Measurements from ENCODE around the gene KCNN3.

The KCNN3 gene

DNA sequence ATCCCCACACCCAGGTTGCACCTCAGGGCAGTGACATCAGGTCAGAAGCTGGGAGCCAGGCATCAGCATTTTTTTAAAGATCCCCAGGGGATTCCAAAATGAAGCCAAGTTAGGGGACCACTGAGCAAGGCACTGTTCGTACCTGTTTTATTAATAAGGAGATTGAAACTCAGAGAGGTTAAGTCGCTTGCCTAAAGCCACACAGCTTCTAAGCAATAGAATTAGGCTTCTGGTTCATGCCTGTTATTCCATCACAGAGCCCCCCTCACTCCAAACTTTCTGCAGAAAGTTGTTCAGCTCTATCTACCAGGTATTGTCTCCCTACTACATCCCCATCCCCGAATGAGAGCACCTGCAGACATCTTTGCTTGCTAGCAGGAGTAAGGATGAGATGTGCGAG is 28.7 kb downstream of the KCNN3 start:
- ChIA-PET POLR2A (no interaction called here), CTCF (interaction anchor here (1.0 kb wide), 1 partner anchor 16 kb away, joined by 3 read pairs; no protein-coding TSS in a partner anchor)
- no peak for TF ChIP-seq CTCF (IDR thresholded peaks at IDR 0.05; ENCODE audit: control extremely low read depth, extremely low read depth, low read depth, missing control alignments)
- DNase-seq (ENCODE audit: extremely low spot score) = no peak

DNA sequence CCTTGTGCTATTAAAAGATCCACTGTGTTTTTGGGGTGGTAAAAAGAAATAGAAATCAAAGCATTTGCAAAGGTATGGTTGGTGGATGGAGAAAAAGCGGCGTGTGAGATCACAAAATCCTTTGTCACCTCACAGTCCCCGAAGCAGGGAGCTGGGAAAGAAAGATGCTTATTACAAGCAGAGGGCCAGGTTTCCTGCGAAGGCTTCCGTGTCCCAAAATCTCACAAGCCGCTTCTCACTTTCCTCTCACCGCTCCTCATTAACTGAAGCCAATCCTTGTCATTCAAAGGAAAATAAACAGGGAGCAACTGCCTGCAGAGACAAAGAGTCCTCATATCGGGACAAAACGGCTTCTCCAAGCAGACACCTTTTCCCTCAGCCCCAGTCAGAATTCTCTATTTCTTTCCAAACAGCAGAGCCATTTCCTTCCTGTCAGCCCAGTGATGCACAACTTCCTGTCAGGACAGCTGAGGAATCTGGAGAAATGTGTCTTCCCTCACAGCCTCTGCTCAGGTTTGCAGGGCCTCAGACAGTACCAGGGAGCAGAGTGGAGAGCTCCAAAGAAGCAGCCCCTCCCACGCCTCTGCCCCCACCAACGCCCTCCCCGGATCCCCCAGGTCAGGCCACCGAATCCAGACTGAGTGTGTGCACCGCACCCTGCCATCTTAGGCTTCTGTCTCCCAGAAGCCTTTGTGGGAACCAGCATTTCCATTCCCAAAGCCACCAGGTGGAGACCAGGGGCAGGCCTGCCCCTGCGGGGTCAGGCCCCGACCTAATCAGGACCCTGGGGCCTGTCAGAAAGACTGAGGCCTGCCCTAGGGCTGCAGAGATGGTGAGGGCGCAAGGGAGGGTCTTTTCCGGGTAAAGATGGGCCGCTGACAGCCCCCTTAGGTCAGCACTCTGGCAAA is 29.6 kb downstream of the KCNN3 start:
- ChIA-PET CTCF (interaction anchor here (0.9 to 1.0 kb wide), 2 partner anchors 17 to 24 kb away, joined by 3 read pairs; no protein-coding TSS in a partner anchor), POLR2A (no interaction called here)
- no peak for TF ChIP-seq CTCF (IDR thresholded peaks at IDR 0.05; ENCODE audit: control extremely low read depth, extremely low read depth, low read depth, missing control alignments)
- DNase-seq (ENCODE audit: extremely low spot score) = no peak

- no peak for TF ChIP-seq CTCF (IDR thresholded peaks at IDR 0.05; ENCODE audit: control extremely low read depth, extremely low read depth, low read depth, missing control alignments)
- ChIA-PET POLR2A (no interaction called here), CTCF (interaction anchor here (0.9 to 1.0 kb wide), 2 partner anchors 25 to 31 kb away, joined by 3 read pairs; no protein-coding TSS in a partner anchor)
- no peak for DNase-seq (ENCODE audit: extremely low spot score)
Observed at GRCh38 chr1:154839691-154840090, 30.4 kb downstream of the KCNN3 start.

GRCh38 chr1:154838988-154839387 is 31.1 kb downstream of the KCNN3 start:
- DNase-seq (ENCODE audit: extremely low spot score) = no peak
- CTCF ChIA-PET = interaction anchor here (0.9 to 2.2 kb wide), 6 partner anchors 16 to 33 kb away, joined by 3 to 11 read pairs (median 5); no protein-coding TSS in a partner anchor
- no peak for TF ChIP-seq CTCF (IDR thresholded peaks at IDR 0.05; ENCODE audit: control extremely low read depth, extremely low read depth, low read depth, missing control alignments)
- POLR2A ChIA-PET = no interaction called here

DNA sequence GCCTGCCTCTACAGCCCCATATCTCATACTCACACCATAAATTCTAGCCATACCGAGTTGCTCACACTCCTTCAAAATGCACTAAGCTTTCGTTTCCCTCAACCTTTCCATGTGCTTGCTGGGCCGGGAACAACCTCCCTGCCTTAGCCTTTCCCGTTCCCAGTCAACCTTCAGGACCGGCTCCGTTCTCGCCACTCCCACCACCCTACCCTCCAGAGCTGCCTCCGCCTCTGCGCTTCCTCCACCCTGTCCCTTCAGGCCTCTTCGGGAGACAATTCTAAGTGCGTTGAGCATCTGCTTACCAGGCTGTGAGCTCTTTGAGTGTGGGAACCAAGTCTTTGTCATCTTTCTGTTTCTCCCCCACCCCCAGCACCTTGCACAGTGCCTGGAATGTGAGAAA is 31.6 kb downstream of the KCNN3 start:
- no peak for DNase-seq (ENCODE audit: extremely low spot score)
- TF ChIP-seq CTCF (IDR thresholded peaks at IDR 0.05; ENCODE audit: control extremely low read depth, extremely low read depth, low read depth, missing control alignments) = no peak
- POLR2A ChIA-PET = no interaction called here

DNA sequence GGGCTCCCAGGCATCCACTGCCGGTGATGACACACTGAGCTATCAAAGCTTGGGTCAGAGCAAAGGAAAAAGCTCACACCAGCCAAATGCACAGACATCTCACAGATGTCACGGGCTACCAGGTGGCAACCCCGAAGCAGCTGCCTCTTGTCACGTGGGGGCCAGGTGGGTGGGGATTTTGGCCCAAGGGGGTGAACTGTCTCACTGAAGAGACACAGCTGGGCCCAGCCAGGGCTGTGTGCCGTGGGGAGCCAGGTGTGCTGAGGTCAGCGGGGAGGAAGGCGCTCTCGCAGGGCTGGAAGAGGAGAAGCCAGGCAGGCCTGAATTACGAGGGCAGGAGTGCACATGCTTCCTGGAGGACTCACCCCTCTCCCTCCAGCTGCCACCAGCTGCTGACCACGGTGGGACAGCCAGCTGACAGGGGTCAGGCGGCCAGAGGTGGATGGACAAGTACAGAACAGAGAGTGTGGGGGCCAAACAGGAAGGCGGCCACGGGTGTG is 32.4 kb downstream of the KCNN3 start:
- no peak for TF ChIP-seq CTCF (IDR thresholded peaks at IDR 0.05; ENCODE audit: control extremely low read depth, extremely low read depth, low read depth, missing control alignments)
- ChIA-PET POLR2A (interaction anchor here (0.6 kb wide), 1 partner anchor 1668 kb away, joined by 4 read pairs; no protein-coding TSS in a partner anchor), CTCF (interaction anchor here (0.8 to 2.2 kb wide), 10 partner anchors 14 to 358 kb away, joined by 3 to 11 read pairs (median 4); partner anchors contain the start of gene KCNN3)
- peak; percentile 70 for DNase-seq (ENCODE audit: extremely low spot score)

More for the DNA sequence above, 31.6 kb downstream of the KCNN3 start:
- CTCF ChIA-PET = interaction anchor here (0.8 to 2.2 kb wide), 8 partner anchors 15 to 40 kb away, joined by 3 to 11 read pairs (median 4); partner anchors contain the start of gene KCNN3
